ENCODE results near the gene CASP2.
"Not testable (repeated sequence)": the region's sequence is repeated elsewhere in the genome, so short reads cannot be mapped to it uniquely, and the experiment has no call there.

The CASP2 gene
- 75.8 to 84.1 (median 79.7) reads per million in 3 experiments for total RNA-seq

- DNase-seq = peak; percentile 100
These were observed at the start of gene CASP2 for GRCh38 chr7:143287935-143288826. TSS of gene CASP2 (plus strand) at chr7:143288351. CDS start at chr7:143288456, 105 bp downstream.

GRCh38 chr7:143239813-143240212 lies 48.3 kb upstream of the CASP2 start:
- no peak for DNase-seq

- DNase-seq = peak; percentile 71
These were observed 47.6 kb upstream of the CASP2 start for GRCh38 chr7:143240291-143241168.

GRCh38 chr7:143242306-143242705 lies 45.8 kb upstream of the CASP2 start:
- DNase-seq = no peak

GRCh38 chr7:143243111-143243510 lies 45.0 kb upstream of the CASP2 start:
- DNase-seq = no peak

GRCh38 chr7:143243614-143244013 lies 44.5 kb upstream of the CASP2 start:
- no peak for DNase-seq

- no peak for DNase-seq
These were observed 43.8 kb upstream of the CASP2 start for GRCh38 chr7:143244321-143244720.

- no peak for DNase-seq
These were observed 43.0 kb upstream of the CASP2 start for GRCh38 chr7:143245123-143245522.

- no peak for DNase-seq
These were observed 40.8 kb upstream of the CASP2 start for GRCh38 chr7:143247372-143247771.

- no peak for DNase-seq
These were observed 39.3 kb upstream of the CASP2 start for GRCh38 chr7:143248761-143249354.

- no peak for DNase-seq
These were observed 38.0 kb upstream of the CASP2 start for GRCh38 chr7:143250199-143250598.

GRCh38 chr7:143250822-143251221 lies 37.3 kb upstream of the CASP2 start:
- DNase-seq = peak; percentile 85

GRCh38 chr7:143252006-143252405 lies 36.1 kb upstream of the CASP2 start:
- DNase-seq = peak; percentile 24

GRCh38 chr7:143255564-143255963 lies 32.6 kb upstream of the CASP2 start:
- DNase-seq = no peak

- DNase-seq = no peak
These were observed 31.8 kb upstream of the CASP2 start for GRCh38 chr7:143256325-143256724.

- no peak for DNase-seq
These were observed 31.2 kb upstream of the CASP2 start for GRCh38 chr7:143256932-143257331.

GRCh38 chr7:143257501-143257900 lies 30.6 kb upstream of the CASP2 start:
- DNase-seq = no peak

- peak; percentile 22 for DNase-seq
These were observed 29.3 kb upstream of the CASP2 start for GRCh38 chr7:143258831-143259230.

- no peak for DNase-seq
These were observed 28.4 kb upstream of the CASP2 start for GRCh38 chr7:143259765-143260164.

- no peak for DNase-seq
These were observed 26.2 kb upstream of the CASP2 start for GRCh38 chr7:143261901-143262300.

- DNase-seq = peak; percentile 77
These were observed 24.6 kb upstream of the CASP2 start, which contains the start of gene GSTK1 for GRCh38 chr7:143263266-143264195. TSS of gene GSTK1 (plus strand) at chr7:143263441. CDS start at chr7:143263514, 73 bp downstream.

- DNase-seq = not testable (repeated sequence)
These were observed 24.0 kb upstream of the CASP2 start for GRCh38 chr7:143264196-143264568.

Measured in central memory CD4-positive, alpha-beta T cell (primary cell).